Fibroblast of lung (primary cell): ENCODE data around the gene MYO18B. TPM values are rescaled to one million over a fixed set of nuclear protein-coding genes. Genes with fewer than 3 reads are reported as not detected.

Experiments
- DNase-seq, 2 donors: peaks; one replicate each; pipeline versions ENCODE4 v3.0.0 to v3.0.0-alpha.2; 2010; ENCODE audit warnings: low read depth in 2 of 2
- H2AFZ ChIP-seq: 2 replicates; pipeline ENCODE4 v1.5.1; 2012; ENCODE audit warnings: low read length, control low read depth, inconsistent platforms
- H3K27ac ChIP-seq: 2 replicates; pipeline ENCODE4 v1.5.1; 2011; ENCODE audit warnings: low read length, control low read depth; ENCODE audit not compliant: insufficient read depth
- H3K27me3 ChIP-seq: 2 replicates; pipeline ENCODE4 v1.5.1; 2011; ENCODE audit warnings: mild to moderate bottlenecking, low read length; ENCODE audit not compliant: control insufficient read depth, insufficient read depth
- H3K36me3 ChIP-seq: 2 replicates; pipeline ENCODE4 v1.5.1; 2011; ENCODE audit warnings: low read length; ENCODE audit not compliant: control insufficient read depth, insufficient read depth
- H3K4me1 ChIP-seq: 2 replicates; pipeline ENCODE4 v1.5.1; 2011; ENCODE audit warnings: low read length; ENCODE audit not compliant: control insufficient read depth, insufficient read depth; ENCODE audit errors: extremely low read depth
- H3K4me2 ChIP-seq: 2 replicates; pipeline ENCODE4 v1.5.1; 2011; ENCODE audit warnings: low read length, control low read depth; ENCODE audit not compliant: insufficient read depth; ENCODE audit errors: extremely low read depth
- H3K4me3 ChIP-seq, 4 experiments: fragments of 200-600 bp in 1 of 4; sonication (generic) in 1 of 4; replicated peaks in 1 of 4; 2 replicates each; pipeline ENCODE4 v1.5.1; 2011 to 2016; ENCODE audit warnings: low read length in 4 of 4, low read depth in 3 of 4, mild to moderate bottlenecking in 3 of 4, control low read depth in 2 of 4, inconsistent platforms in 1 of 4, mixed read lengths in 1 of 4; ENCODE audit not compliant: insufficient read depth in 1 of 4; ENCODE audit errors: control extremely low read depth in 1 of 4
- H3K79me2 ChIP-seq: 2 replicates; pipeline ENCODE4 v1.5.1; 2012; ENCODE audit warnings: mild to moderate bottlenecking, low read length, inconsistent platforms; ENCODE audit not compliant: control insufficient read depth, insufficient read depth
- H3K9ac ChIP-seq: 2 replicates; pipeline ENCODE4 v1.5.1; 2011; ENCODE audit warnings: mild to moderate bottlenecking, low read length, control low read depth; ENCODE audit not compliant: insufficient read depth
- H3K9me3 ChIP-seq: 2 replicates; pipeline ENCODE4 v1.5.1; 2012; ENCODE audit warnings: low read depth, low read length; ENCODE audit not compliant: control insufficient read depth, insufficient read depth
- H4K20me1 ChIP-seq: 2 replicates; pipeline ENCODE4 v1.5.1; 2011; ENCODE audit warnings: low read length; ENCODE audit not compliant: control insufficient read depth, insufficient read depth; ENCODE audit errors: extremely low read depth
- EZH2 ChIP-seq: IDR thresholded peaks from 2 replicates; pipeline ENCODE4 v1.5.1; 2012; ENCODE audit warnings: low read length, control low read depth, mild to moderate bottlenecking; ENCODE audit errors: missing control alignments
- polyA plus RNA-seq, 2 donors: library from polyadenylated mRNA; depleted of rRNA in 1 of 2; stranded (reverse) in 1 of 2; unstranded in 1 of 2; fragments of >200 nt; gene quantifications; 2 replicates each; pipeline ENCODE4 v1.2.1, GENCODE V29; 2011 to 2012; ENCODE audit warnings: missing spikeins in 1 of 2
- total RNA-seq: library from RNA; depleted of rRNA; stranded (reverse); fragments of >200 nt; gene quantifications from 2 replicates; pipeline ENCODE4 v1.2.1, GENCODE V29; 2014
- TF ChIP-seq, protein P1 (sequence below), 2 donors: IDR thresholded peaks in 1 of 2; conservative IDR thresholded peaks in 1 of 2; 1 replicate in 1 of 2; 2 replicates in 1 of 2; pipeline ENCODE4 v1.5.1; 2011 to 2012; ENCODE audit warnings: low read length in 2 of 2, control low read depth in 1 of 2, inconsistent platforms in 1 of 2, low read depth in 1 of 2, mild to moderate bottlenecking in 1 of 2

MYO18B gene
- total and polyA plus RNA-seq, 2 donors (not counting 1 experiment from before 2014, with no cell fraction given) = 0.17 TPM; not detected in 1

DNA sequence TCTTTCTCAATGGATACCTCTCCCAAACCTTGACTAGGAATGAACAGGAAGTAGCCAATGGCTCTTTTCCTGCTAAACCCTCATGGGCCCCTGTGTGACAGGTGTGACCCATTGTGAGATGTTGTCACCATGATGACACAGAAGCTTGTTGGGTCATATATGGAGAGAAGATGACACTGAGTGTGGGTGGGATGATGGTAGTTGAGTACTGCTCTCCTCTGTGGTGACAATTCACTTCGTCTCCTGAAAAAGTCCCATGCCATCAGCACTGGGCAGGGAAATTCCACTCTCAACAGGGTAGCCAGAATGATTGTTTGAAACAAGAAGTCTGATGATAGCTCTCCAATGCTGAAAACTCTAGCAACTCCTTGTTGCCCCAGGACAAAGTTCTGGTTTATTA lies 333.3 kb downstream of the MYO18B start:
- Histone ChIP-seq H3K27ac (no peak overlapping the region), H3K36me3 (no peaks in the 10 kb centered on the region), H3K4me2 (no peak overlapping the region), H3K4me1 (no peaks in the 10 kb centered on the region), H3K9me3 (no peaks in the 10 kb centered on the region), H3K9ac (no peak overlapping the region), H4K20me1 (no peaks in the 10 kb centered on the region), H3K79me2 (no peaks in the 10 kb centered on the region), H3K4me3 (no peak overlapping the region), H2AFZ (no peak overlapping the region), H3K27me3 (no peaks in the 10 kb centered on the region)
- DNase-seq = no peak
- TF ChIP-seq EZH2 = no peak
- TF ChIP-seq, protein P1, sequence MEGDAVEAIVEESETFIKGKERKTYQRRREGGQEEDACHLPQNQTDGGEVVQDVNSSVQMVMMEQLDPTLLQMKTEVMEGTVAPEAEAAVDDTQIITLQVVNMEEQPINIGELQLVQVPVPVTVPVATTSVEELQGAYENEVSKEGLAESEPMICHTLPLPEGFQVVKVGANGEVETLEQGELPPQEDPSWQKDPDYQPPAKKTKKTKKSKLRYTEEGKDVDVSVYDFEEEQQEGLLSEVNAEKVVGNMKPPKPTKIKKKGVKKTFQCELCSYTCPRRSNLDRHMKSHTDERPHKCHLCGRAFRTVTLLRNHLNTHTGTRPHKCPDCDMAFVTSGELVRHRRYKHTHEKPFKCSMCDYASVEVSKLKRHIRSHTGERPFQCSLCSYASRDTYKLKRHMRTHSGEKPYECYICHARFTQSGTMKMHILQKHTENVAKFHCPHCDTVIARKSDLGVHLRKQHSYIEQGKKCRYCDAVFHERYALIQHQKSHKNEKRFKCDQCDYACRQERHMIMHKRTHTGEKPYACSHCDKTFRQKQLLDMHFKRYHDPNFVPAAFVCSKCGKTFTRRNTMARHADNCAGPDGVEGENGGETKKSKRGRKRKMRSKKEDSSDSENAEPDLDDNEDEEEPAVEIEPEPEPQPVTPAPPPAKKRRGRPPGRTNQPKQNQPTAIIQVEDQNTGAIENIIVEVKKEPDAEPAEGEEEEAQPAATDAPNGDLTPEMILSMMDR (conservative IDR thresholded peaks at IDR 0.05 in 1 of 2, IDR thresholded peaks at IDR 0.05 in 1 of 2; ENCODE audit: low read depth in 1 of 2, low read length in 2 of 2) = no peak

DNA sequence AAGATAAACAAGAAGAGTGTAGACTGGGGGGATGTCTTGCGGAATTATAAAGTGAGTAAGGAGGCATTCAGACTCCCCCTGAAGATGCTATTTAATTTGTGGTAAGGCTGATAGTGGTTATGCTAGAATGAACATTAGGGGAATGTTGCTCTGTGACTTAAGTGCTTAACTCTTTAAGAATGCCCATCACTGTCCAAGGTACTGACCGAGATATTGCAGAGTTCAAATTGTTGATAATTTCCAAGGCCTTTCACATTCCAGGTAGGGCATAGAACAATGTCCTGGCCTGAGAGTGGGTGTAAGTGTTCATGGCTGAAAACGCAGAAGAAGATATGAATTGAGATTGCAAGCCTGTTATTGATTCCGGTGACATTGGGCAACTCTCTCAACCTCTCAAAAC lies 337.0 kb downstream of the MYO18B start:
- no peak overlapping the region for H3K4me3 ChIP-seq
- TF ChIP-seq EZH2 = no peak
- TF ChIP-seq, protein P1 (conservative IDR thresholded peaks at IDR 0.05 in 1 of 2, IDR thresholded peaks at IDR 0.05 in 1 of 2; ENCODE audit: low read depth in 1 of 2, low read length in 2 of 2) = no peak
- no peaks in the 10 kb centered on the region for H3K79me2 ChIP-seq
- no peak overlapping the region for H3K4me2 ChIP-seq
- no peaks in the 10 kb centered on the region for H3K9me3 ChIP-seq
- no peaks in the 10 kb centered on the region for H3K36me3 ChIP-seq
- peak in 1 of 2 donors; percentile 0 for DNase-seq
- no peaks in the 10 kb centered on the region for H3K27me3 ChIP-seq
- H2AFZ ChIP-seq = no peak overlapping the region
- H3K4me1 ChIP-seq = no peaks in the 10 kb centered on the region
- H3K9ac ChIP-seq = no peak overlapping the region
- no peak overlapping the region for H3K27ac ChIP-seq
- H4K20me1 ChIP-seq = no peaks in the 10 kb centered on the region

Other genes with a start within 250 kb of the MYO18B start
- 1.3 and 1.7 TPM in 2 replicates for gene GRK3, start 177.5 kb upstream of the MYO18B start, total RNA-seq
- gene GRK3, start 177.5 kb upstream of the MYO18B start, polyA plus RNA-seq = 1.6 and 1.8 TPM in 2 replicates